ENCODE measurements around the gene AOAH.
"Not testable (repeated sequence)": the region's sequence is repeated elsewhere in the genome, so short reads cannot be mapped to it uniquely, and the experiment has no call there.

Gene AOAH

DNA sequence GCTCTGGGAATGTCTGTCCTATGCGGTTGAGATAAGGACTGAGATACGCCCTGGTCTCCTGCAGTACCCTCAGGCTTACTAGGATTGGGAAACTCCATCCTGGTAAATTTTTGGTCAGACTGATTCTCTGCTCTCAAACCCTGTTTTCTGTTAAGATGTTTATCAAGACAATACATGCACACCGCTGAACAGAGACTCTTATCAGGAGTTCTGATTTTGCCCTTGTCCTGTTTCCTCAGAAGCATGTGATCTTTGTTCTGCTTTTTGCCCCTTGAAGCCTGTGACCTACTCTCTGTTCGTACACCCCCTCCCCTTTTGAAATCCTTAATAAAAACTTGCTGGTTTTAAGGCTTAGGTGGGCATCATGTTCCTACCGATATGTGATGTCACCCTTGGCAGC lies 258.3 kb downstream of the AOAH start:
- DNase-seq (ENCODE audit: low read depth), result not testable (repeated sequence)

DNA sequence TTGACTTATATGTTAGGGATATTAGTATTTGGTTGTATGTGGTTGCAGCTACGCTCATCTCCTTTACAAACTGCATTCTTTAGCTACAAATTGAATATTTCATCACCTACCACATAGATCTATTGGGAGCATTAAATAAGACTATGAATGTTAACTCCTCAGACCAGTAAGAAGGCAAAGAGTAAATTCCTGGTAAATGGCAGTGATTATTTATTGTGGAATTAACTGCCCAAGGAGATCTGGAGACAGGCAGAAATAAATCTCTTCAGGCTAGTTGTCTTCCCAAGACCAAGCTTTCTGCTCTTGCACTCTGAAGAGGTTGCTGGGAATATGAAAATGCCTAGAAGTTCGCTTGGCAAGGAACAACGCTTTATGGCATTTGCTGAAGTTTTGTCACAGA lies 260.0 kb downstream of the AOAH start:
- DNase-seq (ENCODE audit: low read depth), result no peak
